Glutamatergic neuron (in vitro differentiated cells): Measurements from ENCODE around the gene FOXP3. TPM values are rescaled to one million over a fixed set of nuclear protein-coding genes. Genes with fewer than 3 reads are reported as not detected.
A peak's percentile ranks its signal among the peaks of the same experiment; 100 is the strongest.

ENCODE experiments used
- DNase-seq: peaks from one replicate; pipeline ENCODE4 v3.0.0; 2022
- H3K27ac Mint-ChIP-seq: one replicate; pipeline ENCODE4 v1.8.0; 2020; ENCODE audit warnings: mild to moderate bottlenecking, mixed read lengths, inconsistent platforms; ENCODE audit not compliant: unreplicated experiment
- H3K27me3 Mint-ChIP-seq: one replicate; pipeline ENCODE4 v1.8.0; 2020; ENCODE audit warnings: mild to moderate bottlenecking, moderate library complexity, mixed read lengths, inconsistent platforms; ENCODE audit not compliant: unreplicated experiment
- H3K36me3 Mint-ChIP-seq: one replicate; pipeline ENCODE4 v1.8.0; 2020; ENCODE audit warnings: mild to moderate bottlenecking, mixed read lengths, inconsistent platforms; ENCODE audit not compliant: unreplicated experiment
- H3K4me1 Mint-ChIP-seq: one replicate; pipeline ENCODE4 v1.8.0; 2020; ENCODE audit warnings: mild to moderate bottlenecking, low read depth, mixed read lengths, inconsistent platforms; ENCODE audit not compliant: unreplicated experiment
- H3K4me3 Mint-ChIP-seq: one replicate; pipeline ENCODE4 v1.8.0; 2020; ENCODE audit warnings: mild to moderate bottlenecking, mixed read lengths, inconsistent platforms; ENCODE audit not compliant: unreplicated experiment
- H3K9me3 Mint-ChIP-seq: one replicate; pipeline ENCODE4 v1.8.0; 2020; ENCODE audit warnings: mild to moderate bottlenecking, moderate library complexity, mixed read lengths, inconsistent platforms; ENCODE audit not compliant: unreplicated experiment
- total RNA-seq: library from RNA; stranded (reverse); fragmentation: NEBNext Ultra II Directional; extraction: Animal tissue kit (Norgen Biotek cat#: 25700); gene quantifications from one replicate; pipeline ENCODE4 v1.2.1, GENCODE V29; 2021; ENCODE audit not compliant: unreplicated experiment
- TF ChIP-seq, protein P1 (sequence below): fragments of 200-600 bp; sonication (generic); IDR thresholded peaks from one replicate; pipeline ENCODE4 v1.5.0; 2021; ENCODE audit not compliant: partially characterized antibody, unreplicated experiment

FOXP3 gene
- total RNA-seq, 1 donor from 2014 or later: 0.78 TPM

DNA sequence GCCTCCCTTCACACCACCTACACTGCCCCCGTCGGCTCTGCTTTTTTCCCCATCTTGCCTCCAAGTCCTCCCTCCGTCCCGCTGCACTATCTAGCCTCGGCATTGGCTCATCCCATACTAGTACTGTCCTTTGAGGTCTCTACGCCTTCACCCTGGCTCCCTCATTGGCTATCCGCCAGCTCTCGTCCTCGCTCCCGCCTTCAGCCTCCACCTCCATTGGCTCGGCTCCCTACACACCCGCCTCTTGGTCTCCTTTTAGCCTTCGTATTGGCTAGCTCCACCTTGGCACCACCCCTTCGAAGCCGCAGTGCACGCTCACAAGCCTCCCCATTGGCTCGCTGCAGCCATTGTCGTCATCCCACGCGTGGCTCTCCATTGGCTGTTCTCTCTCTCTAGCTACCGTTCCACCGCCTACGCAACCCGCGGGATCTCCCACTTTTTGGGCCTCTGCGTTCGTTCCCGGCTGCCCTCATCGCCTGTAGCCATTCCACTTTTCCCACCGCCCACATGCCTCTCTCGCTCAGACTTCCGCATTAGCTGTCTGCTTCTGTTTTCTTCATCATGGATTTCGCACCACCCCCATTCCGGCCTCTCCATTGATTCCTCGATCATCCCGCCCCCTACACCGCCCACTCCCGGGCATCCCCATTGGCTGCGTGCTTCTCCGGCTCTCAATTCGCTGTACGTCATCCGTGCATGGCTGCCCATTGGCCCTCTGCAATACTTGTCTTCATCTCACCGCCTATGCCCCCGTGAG lies 4.7 kb upstream of the FOXP3 start:
- TF ChIP-seq, protein P1, sequence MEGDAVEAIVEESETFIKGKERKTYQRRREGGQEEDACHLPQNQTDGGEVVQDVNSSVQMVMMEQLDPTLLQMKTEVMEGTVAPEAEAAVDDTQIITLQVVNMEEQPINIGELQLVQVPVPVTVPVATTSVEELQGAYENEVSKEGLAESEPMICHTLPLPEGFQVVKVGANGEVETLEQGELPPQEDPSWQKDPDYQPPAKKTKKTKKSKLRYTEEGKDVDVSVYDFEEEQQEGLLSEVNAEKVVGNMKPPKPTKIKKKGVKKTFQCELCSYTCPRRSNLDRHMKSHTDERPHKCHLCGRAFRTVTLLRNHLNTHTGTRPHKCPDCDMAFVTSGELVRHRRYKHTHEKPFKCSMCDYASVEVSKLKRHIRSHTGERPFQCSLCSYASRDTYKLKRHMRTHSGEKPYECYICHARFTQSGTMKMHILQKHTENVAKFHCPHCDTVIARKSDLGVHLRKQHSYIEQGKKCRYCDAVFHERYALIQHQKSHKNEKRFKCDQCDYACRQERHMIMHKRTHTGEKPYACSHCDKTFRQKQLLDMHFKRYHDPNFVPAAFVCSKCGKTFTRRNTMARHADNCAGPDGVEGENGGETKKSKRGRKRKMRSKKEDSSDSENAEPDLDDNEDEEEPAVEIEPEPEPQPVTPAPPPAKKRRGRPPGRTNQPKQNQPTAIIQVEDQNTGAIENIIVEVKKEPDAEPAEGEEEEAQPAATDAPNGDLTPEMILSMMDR: no peak
- Mint-ChIP-seq H3K9me3 (peaks cover 14% of the 10 kb centered on the region), H3K27me3 (peaks cover 9% of the 10 kb centered on the region), H3K4me1 (peaks cover 21% of the 10 kb centered on the region), H3K36me3 (no peaks in the 10 kb centered on the region), H3K4me3 (peak overlapping the region; percentile 100), H3K27ac (peak overlapping the region; percentile 100)
- DNase-seq: peak; percentile 85

DNA sequence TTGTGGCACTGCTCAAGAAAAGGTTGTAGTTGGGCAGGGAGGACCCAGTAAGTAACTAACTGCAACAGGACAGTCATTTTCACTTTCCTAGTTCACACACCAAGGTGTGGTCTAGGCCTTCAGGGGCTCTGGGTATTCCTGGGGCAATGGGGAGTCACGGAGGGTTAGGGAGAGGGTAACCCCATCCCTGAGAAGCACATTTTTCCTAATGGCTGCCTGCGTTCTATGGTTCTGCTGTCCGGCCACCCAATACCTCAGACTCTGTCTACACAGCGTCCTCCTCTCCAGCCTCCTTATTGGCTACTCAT lies 4.1 kb upstream of the FOXP3 start:
- no peak for DNase-seq
- TF ChIP-seq, protein P1: no peak
- peak overlapping the region; percentile 100 for H3K4me3 Mint-ChIP-seq
- peak overlapping the region; percentile 100 for H3K27ac Mint-ChIP-seq
- H3K36me3 Mint-ChIP-seq: no peaks in the 10 kb centered on the region
- H3K4me1 Mint-ChIP-seq: peaks cover 21% of the 10 kb centered on the region
- peaks cover 9% of the 10 kb centered on the region for H3K27me3 Mint-ChIP-seq
- peaks cover 14% of the 10 kb centered on the region for H3K9me3 Mint-ChIP-seq

DNA sequence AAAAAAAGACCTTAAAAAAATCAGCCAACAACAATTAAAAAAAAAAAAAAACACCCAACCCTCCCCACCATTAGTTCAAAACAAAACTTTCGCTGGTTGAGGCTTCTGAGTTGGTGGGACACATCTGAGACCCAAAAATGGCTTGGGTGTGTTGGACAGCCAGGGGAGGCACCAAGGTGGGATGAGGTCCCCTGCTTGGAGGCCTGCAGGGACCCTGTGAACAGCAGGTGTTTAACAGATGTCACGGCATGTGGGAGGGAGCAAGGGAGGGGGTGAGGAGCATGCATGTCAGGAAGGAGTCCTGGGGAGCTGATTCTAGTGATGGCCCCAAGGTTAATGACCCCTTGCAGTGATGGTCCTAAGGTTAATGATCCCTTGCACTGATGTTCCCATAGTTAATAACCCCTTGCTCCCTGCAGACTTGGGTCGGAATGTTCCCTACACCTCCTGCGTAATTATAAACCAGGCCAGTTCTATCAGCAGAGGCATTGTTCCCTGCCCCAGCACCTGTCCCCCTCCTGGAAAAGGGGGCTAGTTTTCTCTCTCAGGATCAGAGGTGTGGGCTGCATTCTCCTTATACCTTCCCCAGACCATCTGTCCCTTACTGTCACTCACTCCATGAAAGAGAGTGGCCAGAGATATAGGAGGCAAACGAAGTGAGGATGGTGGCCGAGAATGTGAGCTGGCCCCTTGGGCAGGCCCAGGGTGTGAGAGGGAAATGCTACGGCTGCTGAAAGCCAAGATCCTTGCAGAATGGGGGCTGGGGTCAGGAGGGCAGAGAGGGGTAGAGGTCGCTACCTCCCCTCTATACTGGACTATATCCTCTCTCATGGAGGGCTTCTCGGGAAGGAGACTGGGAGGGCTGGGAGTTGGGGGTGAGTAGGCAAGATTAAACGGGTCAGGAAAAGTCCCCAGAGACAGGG lies 2.3 kb upstream of the FOXP3 start:
- Mint-ChIP-seq H3K36me3 (no peaks in the 10 kb centered on the region), H3K4me1 (peaks cover 14% of the 10 kb centered on the region), H3K27ac (peak overlapping the region; percentile 100), H3K4me3 (peak overlapping the region; percentile 100), H3K9me3 (peaks cover 15% of the 10 kb centered on the region), H3K27me3 (peaks cover 9% of the 10 kb centered on the region)
- no peak for DNase-seq
- TF ChIP-seq, protein P1: no peak

DNA sequence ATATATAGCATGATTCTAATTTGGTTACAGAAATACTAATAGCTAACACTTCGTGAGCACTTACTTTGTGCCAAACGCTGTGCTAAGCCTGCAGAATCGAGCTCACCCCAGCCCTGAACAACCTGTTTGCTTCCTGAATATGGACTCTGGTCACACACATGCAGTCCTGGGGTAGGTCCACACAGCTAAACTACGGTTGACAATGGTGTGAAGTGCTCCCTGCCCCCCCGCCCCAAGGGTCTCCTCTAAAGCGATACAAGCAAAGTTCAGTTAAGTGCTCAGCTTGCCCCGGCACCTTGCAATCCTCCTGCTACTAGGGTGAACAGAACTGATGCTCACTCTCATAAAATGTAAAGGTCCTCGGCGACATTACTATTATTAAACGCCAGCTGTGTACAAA lies 879 bp downstream of the FOXP3 start:
- Mint-ChIP-seq H3K9me3 (peaks cover 11% of the 10 kb centered on the region), H3K27ac (no peak overlapping the region), H3K27me3 (no peaks in the 10 kb centered on the region), H3K4me1 (peaks cover 11% of the 10 kb centered on the region), H3K36me3 (no peaks in the 10 kb centered on the region), H3K4me3 (no peak overlapping the region)
- TF ChIP-seq, protein P1: no peak
- no peak for DNase-seq

- no peak overlapping the region for H3K27ac Mint-ChIP-seq
- DNase-seq: no peak
- no peak overlapping the region for H3K4me3 Mint-ChIP-seq
- H3K36me3 Mint-ChIP-seq: no peaks in the 10 kb centered on the region
- peaks cover 10% of the 10 kb centered on the region for H3K4me1 Mint-ChIP-seq
- H3K27me3 Mint-ChIP-seq: no peaks in the 10 kb centered on the region
- H3K9me3 Mint-ChIP-seq: peaks cover 9% of the 10 kb centered on the region
- TF ChIP-seq, protein P1: no peak
Measured at GRCh38 chrX:49262603-49263002, 1.9 kb downstream of the FOXP3 start.
